GM19328 (cell line): ENCODE measurements around the gene NET1.

Experiments
- ATAC-seq: cut with Tn5 transposase; IDR thresholded peaks from one replicate; pipeline ENCODE4 v1.9.1; 2021; ENCODE audit warnings: mild to moderate bottlenecking, moderate library complexity; ENCODE audit not compliant: unreplicated experiment

The NET1 gene

GRCh38 chr10:5479481-5480161, 67.3 kb downstream of the NET1 start:
- no peak for ATAC-seq

DNA sequence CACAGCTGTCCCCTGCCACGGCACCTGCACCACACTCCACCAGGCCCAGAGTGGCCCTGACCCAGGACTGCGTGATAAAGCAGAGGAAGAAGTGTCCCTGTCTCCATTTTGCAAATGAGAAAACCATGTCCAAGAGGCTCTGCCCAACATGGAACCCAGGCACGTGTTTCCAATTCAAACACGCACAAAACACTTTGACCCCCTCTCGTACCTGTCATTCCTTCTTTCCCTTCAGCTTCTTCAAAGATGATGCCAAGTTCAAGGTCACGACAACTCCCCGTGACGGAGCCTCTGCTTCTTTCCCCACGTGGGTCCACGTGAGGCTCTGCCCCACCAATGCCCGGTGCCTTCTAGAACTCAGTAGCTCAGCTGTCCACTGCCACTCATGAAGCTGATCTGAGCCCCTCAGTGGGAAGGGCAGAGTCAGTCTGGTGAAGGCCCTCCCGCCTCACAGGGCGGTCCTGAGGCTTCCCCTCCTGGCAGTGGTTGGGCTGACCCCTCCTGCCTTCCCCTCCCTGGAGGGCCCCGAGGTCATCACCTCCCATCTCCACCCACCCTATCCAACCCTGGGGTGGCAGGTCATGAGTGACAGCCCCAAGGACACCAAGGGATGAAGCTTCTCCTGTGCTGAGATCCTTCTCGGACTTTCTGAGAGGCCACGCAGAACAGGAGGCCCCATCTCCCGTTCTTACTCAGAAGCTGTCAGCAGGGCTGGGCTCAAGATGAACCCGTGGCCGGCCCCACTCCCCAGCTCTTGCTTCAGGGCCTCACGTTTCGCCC, 68.0 kb downstream of the NET1 start:
- ATAC-seq = no peak

GRCh38 chr10:5481121-5481520, 68.8 kb downstream of the NET1 start:
- ATAC-seq = no peak

DNA sequence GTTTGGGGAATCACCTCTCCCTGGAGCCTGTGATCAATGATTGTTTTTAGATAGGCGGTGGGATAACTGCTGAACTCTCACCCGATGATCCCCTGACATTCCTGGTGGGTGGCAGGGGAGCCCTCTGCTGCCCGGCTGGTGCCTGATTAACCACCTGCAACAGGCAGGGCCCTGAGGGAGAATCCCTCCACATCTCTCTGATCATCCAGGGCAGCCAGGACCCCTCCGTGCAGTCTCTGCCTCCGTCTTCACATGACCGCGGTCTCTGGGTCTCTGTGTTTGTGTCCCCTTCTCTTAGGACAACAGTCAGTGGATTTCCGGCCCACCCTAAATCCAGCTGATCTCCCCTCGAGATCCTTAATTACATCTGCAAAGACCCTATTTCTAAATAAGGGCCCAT, 69.7 kb downstream of the NET1 start:
- ATAC-seq = no peak

- ATAC-seq = no peak
Observed at GRCh38 chr10:5484205-5484604, 71.8 kb downstream of the NET1 start.

DNA sequence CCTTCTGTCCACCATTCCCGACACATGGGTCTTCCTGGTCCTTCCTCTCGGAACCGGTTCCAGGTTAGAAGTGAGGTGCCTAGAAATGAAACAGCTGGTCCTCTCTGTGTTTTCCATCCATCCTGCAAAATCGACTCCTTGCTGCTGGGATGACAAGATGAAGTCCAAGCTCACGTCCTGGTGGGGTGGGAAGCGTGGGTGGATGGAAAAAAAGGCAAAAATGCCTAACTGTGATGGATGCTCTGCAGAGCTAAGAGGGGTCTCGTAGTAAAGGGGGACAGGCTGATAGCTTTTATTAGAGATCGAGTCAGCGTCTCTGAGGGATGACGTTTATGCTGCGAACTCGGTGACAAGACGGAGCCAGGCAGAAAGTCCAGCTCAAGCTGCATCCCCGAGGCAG, 72.9 kb downstream of the NET1 start:
- no peak for ATAC-seq

- ATAC-seq = no peak
Observed at GRCh38 chr10:5485948-5486852, 73.8 kb downstream of the NET1 start.

DNA sequence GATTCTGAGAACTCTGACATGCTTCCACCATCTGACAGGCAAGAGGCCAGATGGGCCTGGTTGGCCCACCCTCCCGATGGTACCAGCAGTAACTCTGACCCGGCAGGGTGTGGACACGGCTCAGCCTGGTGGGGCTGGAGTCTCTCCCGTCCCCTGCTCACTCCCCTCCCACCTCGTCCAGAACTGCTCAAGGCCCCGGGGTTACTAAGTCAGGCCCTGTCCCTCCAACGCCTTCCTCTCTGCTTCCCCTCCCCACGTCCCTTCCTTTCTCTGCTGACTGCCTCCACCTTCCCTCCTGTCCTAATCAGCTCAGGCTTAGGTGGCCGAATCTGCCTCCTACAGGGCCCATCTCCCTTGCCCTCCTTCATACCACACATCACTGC, 74.5 kb downstream of the NET1 start:
- ATAC-seq = no peak

- ATAC-seq = no peak
Observed at GRCh38 chr10:5488272-5489161, 76.2 kb downstream of the NET1 start.

DNA sequence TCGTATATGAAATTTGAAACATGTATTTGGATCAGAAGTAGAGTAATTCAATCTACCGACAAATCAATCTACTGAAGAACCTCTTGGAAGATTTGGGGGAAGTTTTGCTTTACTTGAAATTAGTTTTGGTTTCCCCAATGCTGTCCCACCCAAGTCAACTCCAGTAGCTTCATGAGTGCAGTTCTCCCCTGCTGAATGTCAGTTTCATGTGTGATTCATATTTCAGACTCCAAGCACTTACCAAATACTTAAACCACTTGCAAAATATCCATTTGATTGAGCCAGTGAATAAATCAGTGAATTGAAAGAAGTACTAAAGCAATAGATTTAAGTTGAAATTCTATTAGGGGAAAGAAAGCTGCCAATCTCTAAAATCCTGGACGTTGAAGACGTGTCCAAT, 77.7 kb downstream of the NET1 start:
- no peak for ATAC-seq

DNA sequence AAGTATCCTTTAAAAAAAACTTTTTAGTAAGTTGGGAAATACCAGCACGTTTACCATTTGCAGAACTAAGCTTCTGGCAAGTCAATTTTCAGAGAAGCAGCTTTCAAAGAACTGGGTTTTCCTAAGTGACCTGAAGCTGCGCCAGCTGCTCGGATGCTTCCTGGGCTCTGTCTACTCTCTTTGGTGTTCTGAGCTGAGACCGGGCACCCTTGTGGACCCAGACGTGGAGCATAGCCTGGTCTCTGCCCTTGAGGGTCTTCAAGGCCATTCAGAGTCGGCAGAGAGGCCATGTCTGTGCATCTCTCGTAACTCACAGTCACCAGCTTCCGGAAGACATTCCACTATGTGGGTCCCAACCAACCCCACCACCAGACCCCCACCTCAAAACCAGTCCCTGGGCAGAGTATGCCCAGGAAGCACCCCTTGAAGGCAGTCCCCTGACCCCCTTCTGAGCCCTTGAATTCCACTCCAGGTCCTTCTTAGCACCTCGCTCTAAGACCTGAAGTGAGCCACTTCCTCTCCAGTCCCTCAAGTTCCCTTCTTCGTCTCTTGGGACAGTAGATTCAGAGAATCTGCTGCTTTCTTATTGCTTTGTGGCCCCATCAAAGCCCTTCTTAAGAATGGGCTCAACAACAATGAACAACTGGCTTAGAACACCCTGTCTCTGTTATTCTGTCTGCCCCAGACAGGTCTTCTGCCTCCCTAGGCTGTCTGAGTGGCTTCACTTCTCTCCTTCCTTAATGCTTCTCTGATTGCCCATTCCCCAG, 78.5 kb downstream of the NET1 start:
- ATAC-seq = no peak

- no peak for ATAC-seq
Observed at GRCh38 chr10:5491477-5491876, 79.1 kb downstream of the NET1 start.

DNA sequence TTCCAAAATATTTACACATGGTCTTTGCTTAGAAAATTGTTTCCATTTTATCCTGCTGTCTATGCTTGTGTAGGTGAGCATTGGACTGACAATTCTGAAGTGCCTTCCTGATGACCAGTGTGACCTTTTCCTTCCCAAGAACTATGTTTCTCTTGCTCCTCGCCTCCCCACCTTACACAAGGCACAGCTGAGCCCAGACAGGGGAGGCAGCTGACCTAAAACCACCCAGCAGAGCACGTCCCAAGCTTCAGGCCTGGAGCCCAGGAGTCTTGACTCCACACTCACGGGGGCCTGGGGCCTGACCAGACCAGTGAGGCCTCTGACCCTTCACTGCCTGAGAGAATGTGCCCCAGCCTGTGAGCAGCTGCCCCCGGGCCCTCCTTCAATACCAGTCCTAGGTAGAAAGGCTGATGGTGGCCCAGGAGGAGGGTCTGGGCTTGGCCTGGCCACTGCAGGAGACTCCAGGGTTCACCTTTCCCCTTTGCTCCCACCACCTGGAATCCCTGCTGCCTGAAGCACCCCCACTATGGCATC, 80.0 kb downstream of the NET1 start:
- ATAC-seq = no peak

GRCh38 chr10:5492929-5493576, 80.7 kb downstream of the NET1 start:
- no peak for ATAC-seq

GRCh38 chr10:5493691-5494090, 81.3 kb downstream of the NET1 start:
- ATAC-seq = no peak

- no peak for ATAC-seq
Observed at GRCh38 chr10:5494611-5495010, 82.3 kb downstream of the NET1 start.

DNA sequence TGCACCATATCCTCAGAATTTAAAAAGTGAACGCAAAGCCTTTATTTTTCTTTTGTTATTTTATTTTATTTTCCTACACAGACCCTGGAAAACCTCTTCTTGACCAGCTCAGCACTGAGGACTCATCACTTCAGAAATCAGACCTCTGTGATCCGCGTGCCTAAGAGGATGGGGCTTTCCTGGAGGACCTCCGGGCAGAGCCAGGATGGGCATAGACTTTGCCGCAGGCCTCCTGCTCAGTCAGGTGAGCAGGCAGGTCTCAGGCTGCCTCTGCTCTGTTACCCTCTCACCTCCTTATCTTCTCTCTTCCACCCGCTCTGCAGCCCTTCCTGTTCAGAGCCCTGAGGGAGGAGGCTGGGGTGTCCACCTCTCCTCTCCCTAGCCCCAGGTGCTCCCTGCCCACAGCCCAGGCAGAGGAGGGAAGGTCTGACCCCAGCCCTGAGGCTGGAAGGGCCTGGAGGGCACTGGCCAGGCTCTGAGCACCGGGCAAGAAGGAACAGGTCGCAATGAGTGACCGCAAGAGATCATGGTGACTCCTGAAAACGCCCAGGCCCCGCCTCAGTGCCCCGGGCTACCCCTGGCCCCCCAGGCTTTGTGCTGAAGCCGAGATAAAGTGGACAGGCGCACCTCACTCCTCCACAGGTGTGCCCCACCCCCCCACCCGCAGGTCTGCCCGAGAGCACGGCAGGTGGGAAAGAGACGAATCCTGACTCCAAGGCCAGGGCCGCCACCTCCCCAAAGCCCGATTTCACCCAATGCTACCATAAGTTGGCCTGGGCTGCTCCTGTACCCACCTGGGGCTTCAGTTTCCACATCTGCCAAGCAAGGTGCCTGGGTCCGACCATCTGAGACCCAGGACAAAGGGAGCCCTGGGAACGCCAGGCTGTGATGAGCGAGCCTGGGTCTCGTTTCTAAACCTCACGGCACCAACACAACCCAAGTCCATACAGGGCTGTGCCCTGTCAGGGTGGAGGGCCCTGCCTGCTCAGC, 84.2 kb downstream of the NET1 start:
- no peak for ATAC-seq

- ATAC-seq = no peak
Observed at GRCh38 chr10:5497289-5497688, 84.9 kb downstream of the NET1 start.
